ENCODE data around the gene PCYOX1L.

PCYOX1L gene

GRCh38 chr5:149371296-149371962 lies 13.6 kb downstream of the PCYOX1L start:
- DNase-seq = peak; percentile 56 to 60

DNA sequence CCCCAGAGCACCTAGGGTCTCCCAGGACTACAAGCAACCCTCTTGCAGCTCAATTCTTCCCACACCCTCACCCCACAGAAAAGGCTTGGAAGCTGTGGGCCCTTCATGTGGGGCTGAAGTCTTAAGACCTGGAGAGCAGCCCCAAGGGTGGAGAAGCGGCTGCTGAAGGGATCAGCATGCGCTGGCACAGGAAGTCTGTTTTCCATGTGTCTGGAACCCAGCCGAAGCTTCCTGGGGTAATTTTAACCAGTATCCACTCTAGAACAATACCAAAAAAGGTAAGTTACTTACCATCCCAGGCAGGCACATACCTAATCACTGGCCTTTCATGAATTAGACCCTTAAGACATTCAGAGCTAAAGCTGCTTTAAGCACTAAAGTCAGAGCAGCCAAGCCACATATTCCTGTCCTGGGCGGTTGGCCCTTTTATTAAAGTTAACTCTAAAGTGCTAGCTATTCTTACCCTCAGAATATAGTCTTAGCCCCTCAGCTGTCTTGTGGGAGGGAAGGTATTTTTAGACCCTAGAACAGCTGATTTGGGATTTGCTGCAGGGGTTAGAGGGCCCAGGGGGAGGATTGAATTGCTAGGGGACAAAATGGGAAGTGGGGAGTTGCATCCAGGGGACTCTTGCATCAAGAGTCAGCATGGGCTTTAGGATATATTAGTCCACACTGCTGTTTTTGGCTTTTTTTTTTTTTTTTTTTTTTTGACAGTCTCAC lies 14.4 kb downstream of the PCYOX1L start:
- DNase-seq = no peak

GRCh38 chr5:149372932-149373331 lies 15.1 kb downstream of the PCYOX1L start:
- DNase-seq = no peak

DNA sequence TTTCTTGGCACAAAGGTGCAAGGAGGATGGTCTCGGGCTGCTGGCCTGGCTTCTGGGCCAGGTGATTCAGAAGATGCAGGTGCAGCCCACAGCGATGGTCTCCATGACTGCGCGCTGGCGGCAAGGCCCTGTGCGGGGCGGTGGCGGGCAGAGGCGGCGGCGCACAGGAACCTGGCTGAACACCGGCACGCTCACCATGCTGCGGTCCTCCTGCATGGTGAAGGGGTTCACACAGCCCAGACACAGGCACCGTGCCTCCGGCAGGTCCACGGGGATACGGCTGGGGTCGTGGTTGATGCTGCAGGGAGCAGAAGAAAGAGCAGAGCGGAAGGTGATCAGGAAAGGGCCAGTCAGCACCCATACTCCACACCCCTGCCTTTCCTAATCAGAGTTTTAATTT lies 16.5 kb downstream of the PCYOX1L start:
- no peak for DNase-seq

GRCh38 chr5:149374801-149375200 lies 17.0 kb downstream of the PCYOX1L start:
- DNase-seq = no peak

GRCh38 chr5:149375434-149375833 lies 17.6 kb downstream of the PCYOX1L start:
- no peak for DNase-seq

DNA sequence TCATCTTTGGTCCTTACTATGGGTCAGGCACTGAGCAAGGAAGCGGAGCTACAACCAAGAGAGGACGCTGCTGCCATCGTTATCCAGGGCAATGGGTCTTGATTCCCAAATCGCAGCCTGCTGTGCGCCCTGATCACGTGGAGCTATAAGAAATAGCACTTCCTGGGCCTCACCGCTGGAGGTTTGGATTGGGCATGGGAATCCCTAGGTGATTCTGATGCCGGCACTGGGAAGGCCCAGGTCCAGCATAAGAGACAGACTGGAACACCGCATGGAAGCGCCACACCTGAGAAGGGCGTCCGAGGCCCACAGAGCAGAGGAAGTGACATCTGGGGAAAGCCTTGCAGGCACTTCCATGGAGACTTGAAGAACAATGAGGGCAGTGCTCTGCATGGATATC lies 18.3 kb downstream of the PCYOX1L start:
- DNase-seq = no peak

- DNase-seq = no peak
Measured at GRCh38 chr5:149376711-149377447, 19.0 kb downstream of the PCYOX1L start.

GRCh38 chr5:149378241-149378820 lies 20.5 kb downstream of the PCYOX1L start:
- DNase-seq = no peak

- DNase-seq = no peak
Measured at GRCh38 chr5:149379177-149379761, 21.4 kb downstream of the PCYOX1L start, which contains the start of gene IL17B. IL17B (minus strand) TSS chr5:149379292; CDS start chr5:149379225, 67 bp downstream.

DNA sequence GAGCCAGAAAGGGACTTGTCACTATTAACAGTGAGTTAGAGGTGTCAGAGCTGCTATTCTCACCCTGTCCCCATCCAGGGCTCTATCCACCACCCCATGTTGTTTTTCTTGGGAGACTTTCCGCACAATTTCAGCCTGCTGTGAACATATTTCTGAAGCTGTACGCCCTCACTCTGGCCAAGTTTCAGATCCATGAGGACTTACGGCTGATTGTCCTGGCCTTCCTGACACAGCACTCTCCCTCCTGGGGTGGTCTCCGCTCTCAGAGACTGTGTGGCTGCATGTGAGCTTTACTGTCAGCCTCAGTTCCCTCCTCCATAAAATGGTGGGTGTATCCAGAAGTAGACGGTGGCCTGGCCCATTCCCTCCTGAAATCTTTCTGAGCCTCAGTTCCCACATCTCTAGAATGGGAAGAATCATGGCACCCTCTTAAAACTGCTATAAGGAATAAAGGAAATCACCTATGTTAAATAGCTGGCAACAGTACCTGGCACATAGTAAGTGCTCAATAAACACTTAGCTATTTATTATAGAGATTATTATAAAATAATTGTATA lies 22.1 kb downstream of the PCYOX1L start:
- DNase-seq = no peak

GRCh38 chr5:149380466-149381121 lies 22.7 kb downstream of the PCYOX1L start:
- no peak for DNase-seq

DNA sequence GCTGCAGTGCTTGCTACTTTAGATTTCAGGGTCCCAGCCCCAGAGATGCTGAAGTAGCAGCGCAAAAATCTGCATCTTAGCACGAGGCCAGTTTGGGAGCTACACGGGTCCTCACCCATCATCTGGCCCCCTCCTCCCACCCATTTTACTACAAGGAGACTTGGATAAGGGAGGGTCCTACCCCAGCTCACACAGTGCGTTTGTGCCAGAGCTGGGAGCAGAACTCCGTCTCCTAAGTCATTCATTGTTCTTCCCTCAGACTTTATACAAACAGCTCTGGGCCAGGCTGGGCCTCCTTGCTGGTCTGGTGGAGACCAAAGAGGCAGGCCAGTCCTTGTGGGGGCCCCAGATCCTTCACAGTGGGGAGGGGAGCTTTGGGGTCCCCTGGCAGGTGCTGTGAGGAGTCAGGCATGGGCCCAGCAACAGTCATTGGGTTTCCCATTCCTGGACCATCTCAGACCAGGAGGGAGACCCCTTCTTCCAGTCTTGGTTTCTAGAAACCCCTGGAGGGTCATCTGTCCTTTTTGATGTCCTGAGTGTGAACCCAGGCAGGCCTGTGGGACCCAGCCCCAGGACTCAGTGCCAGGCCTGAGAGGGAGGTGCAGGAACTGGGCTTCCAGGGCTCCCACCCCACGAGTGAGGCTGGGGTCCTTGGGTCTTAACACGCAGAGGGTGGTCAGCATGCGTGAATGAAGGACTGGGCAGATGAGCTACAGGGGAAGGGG lies 23.6 kb downstream of the PCYOX1L start:
- no peak for DNase-seq

DNA sequence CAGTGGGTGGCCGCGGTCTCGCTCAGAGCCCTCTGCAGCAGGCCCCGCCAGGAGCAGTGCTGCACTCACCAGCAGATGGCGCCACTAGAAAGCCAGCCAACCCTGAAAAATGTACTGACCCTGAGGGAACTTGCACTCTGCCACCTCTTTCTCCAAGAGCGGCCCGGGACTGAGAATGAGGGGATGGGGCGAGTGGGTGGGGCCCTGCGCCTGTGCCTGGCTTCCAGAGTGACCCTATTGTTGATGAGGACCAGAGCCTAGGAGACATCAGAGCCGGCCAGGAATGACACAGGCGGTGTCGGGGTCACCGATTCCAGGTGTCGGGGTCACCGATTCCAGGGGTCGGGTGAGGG lies 24.1 kb downstream of the PCYOX1L start:
- DNase-seq = peak; percentile 56 to 75

DNA sequence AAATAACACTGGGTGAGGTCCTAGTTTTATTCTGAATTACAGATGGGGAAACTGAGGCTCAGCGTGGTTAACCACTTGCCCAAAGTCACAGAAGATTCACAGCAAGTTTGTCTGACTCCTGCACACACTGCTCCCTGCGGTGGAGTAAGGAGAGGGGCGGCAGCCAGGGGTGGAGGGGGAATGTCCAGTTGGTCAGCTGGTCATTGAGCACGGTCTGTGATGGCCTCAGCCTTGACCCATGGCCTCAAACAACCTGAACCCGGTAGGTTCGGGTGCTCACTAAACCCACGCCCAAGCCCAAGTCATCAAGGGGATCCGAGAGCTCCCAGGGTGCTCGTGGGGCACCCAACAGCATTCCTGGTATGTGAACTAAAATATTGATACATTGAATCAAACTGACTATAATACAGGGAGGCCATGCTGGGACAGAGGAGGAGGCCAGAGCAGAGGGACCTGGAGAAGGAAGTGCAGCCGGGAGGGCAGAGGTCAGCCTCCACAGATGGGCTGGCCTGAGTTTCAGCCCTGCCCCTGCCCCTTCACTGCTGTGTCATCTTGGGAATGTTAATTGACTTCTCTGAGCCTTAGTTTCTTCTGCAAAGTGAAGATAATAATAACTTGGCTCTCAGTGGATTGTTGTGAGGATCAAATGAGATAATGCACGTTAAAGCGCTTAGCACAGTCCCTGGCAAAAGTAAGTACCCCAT lies 24.8 kb downstream of the PCYOX1L start:
- no peak for DNase-seq

GRCh38 chr5:149383399-149383798 lies 25.6 kb downstream of the PCYOX1L start:
- DNase-seq = no peak

DNA sequence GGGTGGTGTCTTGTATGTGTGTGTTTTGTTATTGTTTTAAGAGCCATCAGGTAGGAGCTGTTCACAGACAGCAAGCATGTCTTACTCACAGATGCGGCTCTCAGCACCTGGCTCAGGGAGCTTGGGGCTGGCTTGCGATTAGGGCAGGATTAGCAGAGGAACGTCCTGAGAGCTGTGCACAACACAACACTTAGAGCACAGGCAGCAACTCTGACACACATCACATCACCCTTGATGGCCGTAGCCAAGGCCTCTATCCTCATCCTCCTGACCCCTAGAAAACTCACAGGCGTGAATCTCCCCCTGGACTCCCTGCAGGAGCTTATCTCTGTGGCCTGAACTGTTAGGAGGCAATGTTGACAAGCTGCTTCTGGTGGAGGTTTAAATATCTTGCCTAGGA lies 28.3 kb downstream of the PCYOX1L start:
- DNase-seq = no peak

DNA sequence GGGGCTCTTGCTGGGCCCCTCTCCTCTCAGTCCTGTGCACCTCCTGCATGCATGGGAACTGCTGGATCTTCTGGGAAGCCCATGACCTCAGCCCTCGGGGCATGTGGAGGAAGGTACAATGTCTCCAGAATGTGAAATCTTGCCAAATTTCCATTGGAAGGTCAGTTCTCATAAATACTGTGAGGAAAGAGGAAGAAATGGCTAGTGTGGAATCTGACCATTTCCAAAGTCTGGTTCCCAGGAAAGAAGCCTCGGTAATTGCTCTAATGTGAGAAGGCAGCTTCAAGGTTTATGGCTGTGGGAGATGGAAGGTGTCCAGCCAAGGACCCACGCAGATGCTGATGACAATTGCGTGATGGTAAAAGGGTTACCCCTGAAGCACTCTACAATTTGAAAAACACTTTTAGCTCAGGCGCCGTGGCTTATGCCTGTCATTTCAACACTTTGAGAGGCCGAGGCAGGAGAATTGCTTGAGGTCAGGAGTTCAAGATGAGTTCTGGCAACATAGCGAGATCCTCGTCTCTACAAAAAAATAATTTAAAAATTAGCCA lies 29.3 kb downstream of the PCYOX1L start:
- DNase-seq = no peak

DNA sequence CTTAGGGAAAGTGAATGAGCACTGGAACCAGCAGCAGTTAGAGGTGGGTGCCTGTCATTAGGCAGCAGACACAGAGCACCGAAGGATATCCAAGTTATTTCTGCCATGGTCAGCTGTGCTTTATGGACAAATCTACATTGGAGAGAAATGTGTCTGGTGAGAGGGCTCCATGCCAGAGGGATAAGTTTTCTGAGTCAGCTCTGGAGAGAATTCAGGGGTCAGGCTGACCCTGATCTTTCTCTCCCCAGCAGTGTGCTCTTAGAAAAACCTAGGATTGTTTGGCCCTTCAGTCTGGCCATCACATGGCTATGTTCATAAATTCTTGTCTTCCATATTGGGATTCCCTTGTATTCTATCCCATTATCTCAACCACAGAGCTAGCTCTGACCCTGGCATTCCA lies 30.1 kb downstream of the PCYOX1L start:
- no peak for DNase-seq

GRCh38 chr5:149388498-149389190 lies 30.8 kb downstream of the PCYOX1L start:
- no peak for DNase-seq
